UCSD-AML1 (cell line): ENCODE results near the gene GIT1.
"Not testable (repeated sequence)": the region's sequence is repeated elsewhere in the genome, so short reads cannot be mapped to it uniquely, and the experiment has no call there.

ENCODE experiments used
- DNase-seq: peaks from one replicate; lab custom pipeline; 2025; ENCODE audit not compliant: unreplicated experiment; lab: John Stamatoyannopoulos, UW

Gene GIT1

DNA sequence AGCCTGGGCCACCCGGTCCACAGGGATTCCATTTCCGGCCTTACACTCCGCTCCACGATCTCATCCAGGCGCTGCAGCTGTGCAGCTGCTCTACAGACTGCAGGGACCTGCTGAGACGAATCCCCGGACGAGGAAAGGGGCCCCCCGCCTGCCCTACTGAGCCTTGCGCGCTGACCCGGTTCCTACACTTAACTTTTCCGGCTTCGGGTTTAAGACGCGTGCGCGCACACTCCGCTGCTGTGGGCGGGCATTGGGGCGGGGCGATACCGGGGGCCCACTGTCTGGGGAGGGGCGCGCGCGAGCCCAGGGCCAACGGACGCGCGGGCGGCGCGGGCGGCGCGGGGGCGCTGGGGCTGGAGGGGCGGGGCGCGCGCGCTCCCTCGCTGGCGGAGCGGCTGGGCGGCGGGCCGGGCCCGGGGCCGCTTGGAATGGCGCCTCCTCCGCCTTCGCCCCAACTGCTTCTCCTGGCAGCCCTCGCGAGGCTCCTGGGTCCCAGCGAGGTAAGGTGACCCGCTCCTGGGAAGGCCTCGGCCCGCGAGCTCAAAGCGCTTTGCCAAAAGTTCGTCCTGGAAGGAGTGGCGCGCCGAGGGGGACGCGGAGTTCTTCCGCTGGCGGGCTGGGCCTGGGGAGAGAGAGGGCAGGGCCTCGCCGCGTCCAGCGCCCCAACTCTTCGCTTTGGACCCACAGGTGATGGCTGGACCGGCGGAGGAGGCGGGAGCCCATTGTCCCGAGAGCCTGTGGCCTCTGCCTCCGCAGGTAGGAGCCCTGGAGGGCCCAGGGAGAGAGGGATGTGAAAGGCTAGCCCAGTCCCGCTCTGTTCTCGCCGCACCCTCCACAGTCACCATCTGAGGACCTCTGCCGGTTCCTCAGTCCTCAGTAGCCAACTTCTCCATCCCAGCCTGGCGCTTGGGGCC, 20.9 kb downstream of the GIT1 start, which contains the start of gene TP53I13:
Gene TP53I13, plus strand, starts transcription at position 371 of the 914 bp plus-strand sequence. Its CDS starts 58 bp downstream, at position 429.
- DNase-seq: peak; percentile 90

DNA sequence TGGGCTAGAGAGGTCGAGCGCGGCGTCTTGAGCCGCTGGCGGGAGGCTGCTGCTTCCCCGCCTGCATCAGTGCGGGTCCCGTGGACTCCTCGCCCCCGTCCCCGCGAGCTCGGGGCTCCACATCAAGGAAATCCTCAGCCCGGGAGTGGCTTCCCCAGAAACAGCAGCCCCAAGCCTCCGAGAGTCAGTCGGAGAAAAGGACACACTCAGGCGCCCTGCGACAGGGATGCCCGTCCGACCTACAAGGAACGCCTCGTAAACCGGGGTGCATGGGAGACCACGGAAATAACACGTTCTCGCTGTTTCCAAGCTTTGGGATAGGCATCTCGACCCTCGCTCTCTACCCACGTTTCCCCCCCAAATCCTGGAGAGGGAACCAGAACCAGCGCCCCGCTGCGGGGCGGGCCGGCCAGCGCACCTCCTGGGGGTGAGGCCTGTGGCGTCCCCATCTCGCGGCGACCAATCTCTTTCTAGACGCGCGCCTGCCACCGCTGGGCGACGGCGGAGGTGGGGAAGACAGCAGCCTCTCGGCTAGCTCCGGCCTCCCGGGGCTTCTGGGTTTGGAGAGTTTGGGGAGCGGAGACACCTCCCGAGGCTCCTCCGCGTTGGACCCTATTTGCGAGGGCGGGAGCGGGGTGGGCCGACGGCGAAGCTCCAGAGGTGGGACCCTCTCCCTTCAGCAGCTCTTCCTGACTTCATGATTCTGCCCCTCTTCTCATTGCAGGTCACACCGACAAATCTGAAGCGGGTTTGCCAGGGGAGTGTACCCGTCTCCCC, 21.7 kb downstream of the GIT1 start:
- DNase-seq: peak; percentile 75

DNA sequence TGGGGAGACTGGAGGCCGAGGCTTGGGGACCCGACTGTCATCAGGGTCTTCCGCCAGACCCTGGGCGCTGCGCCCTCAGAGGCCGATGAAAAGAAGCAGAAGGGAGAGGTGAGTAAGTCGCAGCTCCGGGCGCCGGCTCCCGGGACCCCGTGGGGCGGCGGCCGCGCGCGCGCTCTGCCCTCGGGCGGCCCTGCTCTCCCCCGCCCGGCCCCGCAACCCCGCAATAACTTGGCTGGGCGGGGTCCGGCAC, 22.2 kb downstream of the GIT1 start:
- no peak for DNase-seq

DNA sequence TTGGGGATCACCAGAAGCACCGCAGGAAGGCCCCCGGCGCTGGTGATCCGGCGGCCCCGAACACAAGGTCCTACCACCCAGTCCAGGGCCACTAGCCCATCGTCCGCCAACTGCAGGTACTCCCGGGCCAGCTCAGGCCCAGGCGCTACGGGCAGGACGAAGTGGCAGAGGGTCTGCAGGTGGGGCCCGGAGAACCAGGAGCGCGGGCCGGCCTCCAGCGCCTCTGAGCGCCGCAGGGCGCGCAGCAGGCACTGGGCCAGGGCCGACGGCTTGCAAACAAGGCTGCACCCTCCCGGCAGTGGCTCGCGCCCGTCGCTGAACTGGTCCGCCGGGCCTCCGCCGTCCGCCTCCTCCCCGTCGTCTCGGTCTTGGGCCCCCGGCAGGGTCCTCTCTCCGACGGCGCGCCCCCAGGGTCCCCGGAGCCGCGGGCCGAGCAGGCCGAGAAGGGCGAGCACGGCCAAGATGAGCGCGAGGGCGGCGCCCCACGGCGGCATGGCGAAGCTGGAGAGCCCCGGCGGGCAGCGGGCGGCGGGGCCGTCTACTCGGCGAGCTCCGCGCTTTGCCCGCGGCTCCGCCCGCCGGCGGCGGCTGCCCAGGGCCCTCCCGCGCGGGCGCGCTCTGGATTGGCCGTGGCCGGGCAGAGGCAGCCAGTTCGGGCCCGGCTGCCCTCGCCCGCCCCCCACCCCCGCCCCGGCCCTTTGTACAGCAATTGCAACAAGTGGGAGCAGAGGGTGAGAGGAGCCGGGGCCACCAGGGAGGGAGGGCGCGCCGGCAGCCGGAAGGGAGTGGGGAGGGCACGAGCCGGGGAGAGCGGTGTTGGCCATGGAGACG, 22.8 kb downstream of the GIT1 start, which contains the start of gene ABHD15:
Gene ABHD15, minus strand, starts transcription at position 565 of the 831 bp plus-strand sequence. Its CDS starts 71 bp downstream, at position 494.
- DNase-seq: peak; percentile 82

DNA sequence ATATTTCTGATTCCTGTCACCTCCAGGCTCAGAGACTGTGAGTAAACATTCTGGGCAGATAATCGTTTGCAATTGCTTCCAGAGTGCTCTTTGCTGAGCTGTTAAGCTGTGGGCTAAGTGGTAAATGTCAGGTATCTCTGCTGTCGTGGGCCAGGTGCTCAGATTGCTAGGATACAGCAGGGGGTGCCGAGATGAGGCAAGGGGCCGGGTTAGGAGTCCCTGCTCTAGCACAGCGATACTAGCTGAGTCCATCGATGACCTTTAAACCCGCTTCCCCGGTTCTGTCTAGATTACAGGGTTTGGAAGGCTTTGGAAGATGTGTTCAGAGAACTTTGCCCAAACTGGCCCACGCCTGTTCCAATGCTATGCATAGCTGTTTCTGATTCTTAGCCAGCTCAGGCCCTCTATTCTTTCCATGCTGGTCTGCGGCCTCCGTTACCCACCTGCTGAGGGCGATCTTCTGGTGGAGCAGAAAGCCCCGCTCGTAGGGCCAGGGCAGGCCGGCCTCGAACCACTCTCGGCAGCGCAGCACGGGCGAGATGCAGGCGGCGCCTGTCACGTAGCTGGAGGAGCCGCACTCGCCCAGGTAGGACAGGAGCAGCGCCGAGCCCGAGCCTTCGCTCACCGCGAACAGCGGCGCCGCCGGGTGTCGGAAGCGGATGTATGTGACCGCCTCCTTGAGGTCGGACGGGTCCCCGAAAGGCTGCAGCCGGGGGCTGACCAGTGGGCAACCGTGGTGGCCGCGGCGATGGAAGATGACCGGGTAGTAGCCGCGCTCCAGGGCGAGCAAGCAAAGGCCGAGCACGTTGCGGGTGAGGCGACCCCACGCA, 23.6 kb downstream of the GIT1 start:
- peak; percentile 43 for DNase-seq

- no peak for DNase-seq
These were observed 25.6 kb downstream of the GIT1 start for GRCh38 chr17:29563816-29564215.

DNA sequence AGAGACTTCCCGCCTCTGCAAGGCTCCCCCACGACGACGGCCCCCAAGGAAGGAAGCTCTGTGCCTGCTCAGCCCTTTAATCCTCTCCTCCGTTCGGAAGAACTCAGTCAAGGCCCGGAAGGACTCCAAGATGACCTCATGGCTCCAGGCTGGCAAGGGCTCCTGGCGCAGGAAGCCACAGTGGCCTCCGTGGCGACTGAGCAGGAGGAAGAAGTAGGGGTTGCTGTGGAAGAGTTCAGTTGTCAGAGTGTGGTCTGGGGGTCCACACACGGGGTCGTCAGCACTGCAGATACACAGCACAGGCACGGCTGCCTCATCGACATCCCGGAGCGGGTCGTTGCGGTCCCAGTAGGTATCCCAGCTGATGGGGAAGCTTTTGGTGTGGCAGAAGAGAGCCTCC, 26.8 kb downstream of the GIT1 start:
- DNase-seq: peak; percentile 51

- DNase-seq: peak; percentile 60
These were observed 27.6 kb downstream of the GIT1 start for GRCh38 chr17:29561554-29562517.

DNA sequence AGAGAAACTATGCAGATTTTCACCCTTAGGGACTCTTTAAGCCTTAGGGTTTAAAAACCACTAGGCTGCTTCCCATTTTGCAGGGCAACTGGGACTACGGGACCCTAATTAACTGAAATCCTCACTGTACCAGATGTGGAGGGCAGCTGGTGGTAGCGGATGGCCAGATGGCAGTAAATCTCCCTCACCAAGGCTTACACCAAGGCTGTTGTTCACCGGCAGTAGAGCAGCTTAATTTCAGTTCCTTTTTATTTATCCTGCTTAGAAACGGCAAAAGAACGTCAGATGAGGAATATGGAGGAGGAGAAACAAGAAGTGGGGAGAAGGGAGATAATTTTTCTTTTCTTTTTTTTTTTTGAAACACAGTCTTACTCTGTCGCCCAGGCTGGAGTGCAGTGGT, 29.1 kb downstream of the GIT1 start:
- no peak for DNase-seq

DNA sequence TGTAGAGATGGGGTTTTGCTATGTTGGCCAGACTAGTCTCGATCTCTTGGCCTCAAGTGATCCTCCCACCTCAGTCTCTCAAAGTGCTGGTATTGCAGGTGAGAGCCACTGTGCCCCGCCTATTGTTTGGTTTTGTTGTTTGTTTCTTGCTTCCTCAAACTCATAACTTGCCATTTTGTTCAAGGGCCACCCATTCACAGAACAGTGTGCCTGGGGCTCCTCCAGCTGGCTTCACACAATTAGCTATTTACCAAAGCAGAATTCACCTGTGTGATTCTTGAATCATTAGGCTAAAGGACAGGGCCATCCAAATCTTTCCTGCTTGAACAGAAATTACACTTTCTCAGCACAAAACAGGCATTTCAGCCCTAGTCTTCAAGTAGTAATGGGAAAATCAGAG, 29.8 kb downstream of the GIT1 start:
- no peak for DNase-seq

- not testable (repeated sequence) for DNase-seq
These were observed 31.3 kb downstream of the GIT1 start for GRCh38 chr17:29558139-29558538.

DNA sequence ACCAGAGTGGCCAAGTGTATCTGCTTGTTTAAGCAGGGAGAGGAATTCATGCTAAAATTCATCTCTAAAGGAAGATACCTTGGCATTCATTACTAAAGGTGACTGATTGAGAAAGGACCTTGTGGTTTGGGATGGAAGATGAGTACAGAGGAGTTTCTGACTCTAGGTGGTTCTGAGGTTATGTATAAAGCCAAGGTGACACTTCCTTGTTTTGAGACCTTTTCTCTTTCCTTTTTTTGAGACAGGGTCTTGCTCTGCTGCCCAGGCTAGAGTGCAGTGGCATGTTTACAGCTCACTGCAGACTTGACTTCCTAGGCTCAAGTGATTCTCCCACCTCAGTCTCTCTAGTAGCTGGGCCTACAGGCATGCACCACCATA, 31.7 kb downstream of the GIT1 start:
- no peak for DNase-seq

DNA sequence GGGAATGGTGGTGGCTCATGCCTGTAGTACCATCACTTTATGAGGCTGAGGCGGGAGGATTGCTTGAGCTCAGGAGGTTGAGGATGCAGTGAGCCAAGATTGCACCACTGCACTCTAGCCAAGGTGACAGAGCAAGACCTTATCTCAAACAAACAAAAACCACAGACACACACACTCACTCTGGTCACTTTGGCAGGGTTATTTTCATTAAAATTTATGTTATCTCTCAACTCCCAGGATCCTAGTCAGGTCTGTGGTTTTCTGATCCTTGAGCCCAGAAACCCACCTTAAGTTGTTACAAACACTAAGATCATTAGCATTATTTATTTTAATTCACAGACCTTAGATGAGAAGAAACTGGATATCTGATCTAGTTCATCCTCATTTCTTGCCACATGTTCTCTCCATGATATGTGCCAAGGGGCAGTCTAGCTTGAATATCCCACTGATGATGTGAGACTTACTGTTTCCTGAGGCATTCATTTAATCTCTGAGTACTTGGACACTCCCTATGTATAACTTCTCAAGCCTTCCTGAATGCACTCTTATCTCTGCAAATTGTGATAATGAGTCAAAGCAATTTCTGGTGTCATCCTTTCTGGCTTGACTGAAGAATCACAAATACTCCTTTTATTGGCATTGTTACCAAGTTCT, 32.2 kb downstream of the GIT1 start:
- DNase-seq: no peak

GRCh38 chr17:29555840-29556239, 33.6 kb downstream of the GIT1 start:
- DNase-seq: no peak

DNA sequence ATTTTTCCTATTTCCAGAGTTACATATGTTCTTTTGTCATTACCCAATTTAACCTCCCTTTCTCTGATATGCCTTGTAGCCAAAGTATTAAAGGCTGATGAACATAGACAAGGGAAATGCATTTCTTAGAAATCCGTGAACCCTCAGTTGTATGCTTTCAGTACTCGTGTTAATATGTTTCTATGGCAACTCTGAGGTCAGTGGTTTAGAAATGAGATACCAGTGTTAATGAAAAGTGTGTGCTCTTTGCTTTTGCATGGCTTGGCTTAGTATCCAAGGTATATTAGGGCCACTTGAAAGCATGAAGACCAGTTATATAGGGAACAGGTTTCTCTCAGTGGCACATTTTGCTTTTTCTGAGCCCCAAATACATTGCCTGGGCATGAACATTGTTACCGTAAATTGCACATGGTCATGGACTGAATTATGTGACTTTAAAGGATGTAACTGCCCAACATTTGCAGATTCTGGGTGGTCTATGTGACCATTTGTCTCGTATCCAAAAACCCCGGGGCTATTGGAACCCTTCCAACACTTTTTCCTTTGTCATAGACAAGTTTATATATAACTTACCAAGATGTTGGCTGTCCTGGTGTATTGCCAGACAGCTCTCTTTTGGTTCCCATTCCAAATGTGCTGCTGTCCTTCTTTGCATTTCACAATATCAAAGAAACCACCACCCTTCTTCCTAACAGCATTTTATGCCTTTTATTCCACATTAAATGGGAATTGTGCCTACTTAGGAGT, 40.1 kb downstream of the GIT1 start:
- no peak for DNase-seq

DNA sequence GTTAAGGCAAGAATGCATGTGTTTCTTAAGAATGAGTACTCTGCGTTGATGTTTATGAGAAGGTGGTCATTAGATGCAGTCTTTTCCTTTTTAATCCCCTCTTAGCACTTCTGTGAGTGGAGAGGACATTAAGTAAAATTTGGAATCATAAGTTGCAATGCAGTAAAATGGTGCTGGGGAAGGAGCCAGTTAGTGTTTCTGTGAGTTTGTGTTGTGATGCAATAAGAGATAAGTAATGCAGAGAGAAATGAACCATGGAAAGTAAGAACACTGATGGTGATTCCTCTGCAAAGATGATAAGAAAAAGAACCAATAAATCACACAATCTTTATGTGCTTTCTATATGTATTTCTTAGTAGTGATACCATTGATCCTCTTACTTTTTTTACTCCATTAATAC, 42.6 kb downstream of the GIT1 start:
- DNase-seq: no peak

DNA sequence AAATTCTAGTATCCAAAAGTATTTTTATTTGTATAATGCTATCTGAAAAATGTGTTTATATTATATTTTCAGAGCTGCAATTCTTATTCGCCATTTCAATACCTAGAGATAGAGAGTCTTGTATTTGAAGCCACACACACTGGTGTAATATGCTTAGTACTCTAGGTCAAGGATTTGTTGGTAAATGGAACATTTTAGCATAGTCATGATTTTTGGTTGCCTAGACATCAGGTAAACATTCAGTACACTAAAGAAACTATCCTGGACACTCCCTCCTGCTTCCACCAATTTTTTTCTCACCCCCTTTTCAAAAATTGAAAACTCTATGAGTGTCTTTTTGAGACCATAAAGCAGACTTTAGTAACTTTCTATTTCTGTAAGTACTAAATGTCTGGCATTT, 43.4 kb downstream of the GIT1 start:
- DNase-seq: no peak

- DNase-seq: no peak
These were observed 45.4 kb downstream of the GIT1 start for GRCh38 chr17:29544066-29544465.
